H1 (cell line): Measurements from ENCODE around the gene OR5AU1.

Experiments
- EP300 ChIP-seq, 2 experiments: IDR thresholded peaks; 1 replicate in 1 of 2; 2 replicates in 1 of 2; pipeline ENCODE4 v1.6.1; 2011 to 2012; ENCODE audit warnings: low read depth in 2 of 2, low read length in 2 of 2, mild to moderate bottlenecking in 2 of 2, borderline replicate concordance in 1 of 2, inconsistent platforms in 1 of 2, moderate library complexity in 1 of 2
- POLR2A ChIP-seq, 2 experiments: IDR thresholded peaks; 1 replicate in 1 of 2; 2 replicates in 1 of 2; pipeline ENCODE4 v1.6.1; 2011; ENCODE audit warnings: low read depth in 2 of 2, low read length in 2 of 2, mild to moderate bottlenecking in 2 of 2; ENCODE audit errors: control extremely low read depth in 1 of 2
- TF ChIP-seq, protein P1 (sequence below), 3 experiments: IDR thresholded peaks; 1 replicate in 2 of 3; 2 replicates in 1 of 3; pipeline versions ENCODE4 v1.5.1 to v1.6.1; 2011; ENCODE audit warnings: low read length in 3 of 3, mild to moderate bottlenecking in 3 of 3, inconsistent platforms in 2 of 3, low read depth in 1 of 3, moderate library complexity in 1 of 3; ENCODE audit not compliant: insufficient read depth in 1 of 3; ENCODE audit errors: control extremely low read depth in 1 of 3

DNA sequence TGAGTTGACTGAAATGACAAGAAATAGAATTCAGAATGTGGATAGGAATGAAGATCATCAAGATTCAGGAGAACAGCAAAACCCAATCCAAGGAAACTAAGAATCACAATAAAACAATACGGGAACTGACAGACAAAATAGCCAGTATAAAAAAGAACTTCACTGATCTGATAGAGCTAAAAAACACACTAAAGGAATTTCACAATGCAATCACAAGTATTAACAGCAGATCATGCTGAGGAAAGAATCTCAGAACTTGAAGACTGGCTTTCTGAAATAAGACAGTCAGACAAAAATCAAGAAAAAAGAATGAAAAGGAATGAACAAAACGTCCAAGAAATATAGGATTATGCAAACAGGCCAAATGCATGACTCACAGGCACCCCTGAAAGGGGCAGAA, 15.3 kb upstream of the OR5AU1 start:
- no peak for TF ChIP-seq EP300 (IDR thresholded peaks at IDR 0.05; ENCODE audit: borderline replicate concordance in 1 of 2, low read depth in 2 of 2, low read length in 2 of 2)
- TF ChIP-seq, protein P1, sequence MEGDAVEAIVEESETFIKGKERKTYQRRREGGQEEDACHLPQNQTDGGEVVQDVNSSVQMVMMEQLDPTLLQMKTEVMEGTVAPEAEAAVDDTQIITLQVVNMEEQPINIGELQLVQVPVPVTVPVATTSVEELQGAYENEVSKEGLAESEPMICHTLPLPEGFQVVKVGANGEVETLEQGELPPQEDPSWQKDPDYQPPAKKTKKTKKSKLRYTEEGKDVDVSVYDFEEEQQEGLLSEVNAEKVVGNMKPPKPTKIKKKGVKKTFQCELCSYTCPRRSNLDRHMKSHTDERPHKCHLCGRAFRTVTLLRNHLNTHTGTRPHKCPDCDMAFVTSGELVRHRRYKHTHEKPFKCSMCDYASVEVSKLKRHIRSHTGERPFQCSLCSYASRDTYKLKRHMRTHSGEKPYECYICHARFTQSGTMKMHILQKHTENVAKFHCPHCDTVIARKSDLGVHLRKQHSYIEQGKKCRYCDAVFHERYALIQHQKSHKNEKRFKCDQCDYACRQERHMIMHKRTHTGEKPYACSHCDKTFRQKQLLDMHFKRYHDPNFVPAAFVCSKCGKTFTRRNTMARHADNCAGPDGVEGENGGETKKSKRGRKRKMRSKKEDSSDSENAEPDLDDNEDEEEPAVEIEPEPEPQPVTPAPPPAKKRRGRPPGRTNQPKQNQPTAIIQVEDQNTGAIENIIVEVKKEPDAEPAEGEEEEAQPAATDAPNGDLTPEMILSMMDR (IDR thresholded peaks at IDR 0.05; ENCODE audit: control extremely low read depth in 1 of 3, insufficient read depth in 1 of 3, low read depth in 1 of 3, low read length in 3 of 3): no peak
- no peak for TF ChIP-seq POLR2A (IDR thresholded peaks at IDR 0.05; ENCODE audit: control extremely low read depth in 1 of 2, low read depth in 2 of 2, low read length in 2 of 2)
